GM23338 (cell line): ENCODE measurements around the gene EXOC4.

ENCODE experiments used
- CREB1 ChIP-seq: fragments of 250-450 bp; sonication (Bioruptor Pico); IDR thresholded peaks from 2 replicates; pipeline ENCODE4 v1.5.0; 2020; ENCODE audit warnings: low read depth, mild to moderate bottlenecking, moderate library complexity
- CTCF ChIP-seq, 2 experiments: fragments of 200-600 bp in 1 of 2; sonication (generic) in 1 of 2; conservative IDR thresholded peaks; 2 replicates each; pipeline versions ENCODE4 v1.5.1 to v1.6.1; 2016 to 2017; ENCODE audit warnings: antibody characterized with exemption in 2 of 2, low read depth in 2 of 2, mild to moderate bottlenecking in 2 of 2, moderate library complexity in 1 of 2
- EZH2 ChIP-seq: fragments of 200-600 bp; sonication (generic); IDR thresholded peaks from one replicate; pipeline ENCODE4 v1.8.0; 2017; ENCODE audit warnings: antibody characterized with exemption, mild to moderate bottlenecking, low read depth; ENCODE audit not compliant: unreplicated experiment
- EZH2phosphoT487 ChIP-seq: fragments of 200-600 bp; sonication (generic); IDR thresholded peaks from one replicate; pipeline ENCODE4 v1.8.1; 2018; ENCODE audit warnings: antibody characterized with exemption; ENCODE audit not compliant: unreplicated experiment
- JUNB ChIP-seq: IDR thresholded peaks from one replicate; pipeline ENCODE4 v1.6.1; 2016; ENCODE audit warnings: antibody characterized with exemption; ENCODE audit not compliant: unreplicated experiment
- POLR2AphosphoS5 ChIP-seq: IDR thresholded peaks from 2 replicates; pipeline ENCODE4 v1.6.1; 2016; ENCODE audit warnings: antibody characterized with exemption, low read depth
- ZNF114 ChIP-seq: fragments of 250-450 bp; sonication (Bioruptor Pico); IDR thresholded peaks from 2 replicates; pipeline ENCODE4 v1.5.0; 2020; ENCODE audit warnings: mild to moderate bottlenecking, moderate library complexity
- TF ChIP-seq, protein P1 (sequence below): IDR thresholded peaks from one replicate; pipeline ENCODE4 v1.6.1; 2018; ENCODE audit warnings: antibody characterized with exemption; ENCODE audit not compliant: unreplicated experiment
- TF ChIP-seq, protein P2 (sequence below): IDR thresholded peaks from 2 replicates; pipeline ENCODE4 v1.6.1; 2016; ENCODE audit warnings: antibody characterized with exemption
- TF ChIP-seq, protein P3 (sequence below): fragments of 250-450 bp; sonication (Bioruptor Pico); IDR thresholded peaks from 2 replicates; pipeline ENCODE4 v1.5.0; 2020; ENCODE audit warnings: mild to moderate bottlenecking, moderate library complexity

DNA sequence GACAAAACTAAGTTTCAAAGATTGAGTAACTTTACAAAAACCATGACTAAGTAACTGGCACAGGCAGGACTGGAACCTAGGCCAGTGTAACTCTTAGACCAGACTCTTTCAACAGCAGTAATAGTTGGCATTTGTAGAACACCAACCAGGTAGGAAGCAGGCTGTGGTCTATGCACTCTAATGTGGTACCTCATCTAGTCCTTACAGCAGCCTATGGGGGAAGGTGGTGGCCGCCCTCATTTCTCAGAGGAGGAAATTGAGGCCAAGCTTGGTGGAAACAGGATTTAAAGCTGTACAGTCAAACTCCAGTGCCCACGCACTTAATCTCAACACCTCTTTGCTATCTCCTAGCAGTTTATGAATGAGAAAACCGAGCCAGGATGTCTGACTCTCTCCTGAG is 708.8 kb downstream of the EXOC4 start:
- no peak for TF ChIP-seq POLR2AphosphoS5
- no peak for TF ChIP-seq CTCF (conservative IDR thresholded peaks at IDR 0.05; ENCODE audit: low read depth in 2 of 2)
- TF ChIP-seq, protein P1, sequence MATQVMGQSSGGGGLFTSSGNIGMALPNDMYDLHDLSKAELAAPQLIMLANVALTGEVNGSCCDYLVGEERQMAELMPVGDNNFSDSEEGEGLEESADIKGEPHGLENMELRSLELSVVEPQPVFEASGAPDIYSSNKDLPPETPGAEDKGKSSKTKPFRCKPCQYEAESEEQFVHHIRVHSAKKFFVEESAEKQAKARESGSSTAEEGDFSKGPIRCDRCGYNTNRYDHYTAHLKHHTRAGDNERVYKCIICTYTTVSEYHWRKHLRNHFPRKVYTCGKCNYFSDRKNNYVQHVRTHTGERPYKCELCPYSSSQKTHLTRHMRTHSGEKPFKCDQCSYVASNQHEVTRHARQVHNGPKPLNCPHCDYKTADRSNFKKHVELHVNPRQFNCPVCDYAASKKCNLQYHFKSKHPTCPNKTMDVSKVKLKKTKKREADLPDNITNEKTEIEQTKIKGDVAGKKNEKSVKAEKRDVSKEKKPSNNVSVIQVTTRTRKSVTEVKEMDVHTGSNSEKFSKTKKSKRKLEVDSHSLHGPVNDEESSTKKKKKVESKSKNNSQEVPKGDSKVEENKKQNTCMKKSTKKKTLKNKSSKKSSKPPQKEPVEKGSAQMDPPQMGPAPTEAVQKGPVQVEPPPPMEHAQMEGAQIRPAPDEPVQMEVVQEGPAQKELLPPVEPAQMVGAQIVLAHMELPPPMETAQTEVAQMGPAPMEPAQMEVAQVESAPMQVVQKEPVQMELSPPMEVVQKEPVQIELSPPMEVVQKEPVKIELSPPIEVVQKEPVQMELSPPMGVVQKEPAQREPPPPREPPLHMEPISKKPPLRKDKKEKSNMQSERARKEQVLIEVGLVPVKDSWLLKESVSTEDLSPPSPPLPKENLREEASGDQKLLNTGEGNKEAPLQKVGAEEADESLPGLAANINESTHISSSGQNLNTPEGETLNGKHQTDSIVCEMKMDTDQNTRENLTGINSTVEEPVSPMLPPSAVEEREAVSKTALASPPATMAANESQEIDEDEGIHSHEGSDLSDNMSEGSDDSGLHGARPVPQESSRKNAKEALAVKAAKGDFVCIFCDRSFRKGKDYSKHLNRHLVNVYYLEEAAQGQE, result no peak
- no peak for TF ChIP-seq EZH2
- TF ChIP-seq, protein P2, sequence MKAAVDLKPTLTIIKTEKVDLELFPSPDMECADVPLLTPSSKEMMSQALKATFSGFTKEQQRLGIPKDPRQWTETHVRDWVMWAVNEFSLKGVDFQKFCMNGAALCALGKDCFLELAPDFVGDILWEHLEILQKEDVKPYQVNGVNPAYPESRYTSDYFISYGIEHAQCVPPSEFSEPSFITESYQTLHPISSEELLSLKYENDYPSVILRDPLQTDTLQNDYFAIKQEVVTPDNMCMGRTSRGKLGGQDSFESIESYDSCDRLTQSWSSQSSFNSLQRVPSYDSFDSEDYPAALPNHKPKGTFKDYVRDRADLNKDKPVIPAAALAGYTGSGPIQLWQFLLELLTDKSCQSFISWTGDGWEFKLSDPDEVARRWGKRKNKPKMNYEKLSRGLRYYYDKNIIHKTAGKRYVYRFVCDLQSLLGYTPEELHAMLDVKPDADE, result no peak
- TF ChIP-seq JUNB, result no peak
- no peak for TF ChIP-seq EZH2phosphoT487
- no peak for TF ChIP-seq CREB1 (CRISPR knock-in tag)
- no peak for TF ChIP-seq ZNF114 (CRISPR knock-in tag)
- TF ChIP-seq, protein P3, sequence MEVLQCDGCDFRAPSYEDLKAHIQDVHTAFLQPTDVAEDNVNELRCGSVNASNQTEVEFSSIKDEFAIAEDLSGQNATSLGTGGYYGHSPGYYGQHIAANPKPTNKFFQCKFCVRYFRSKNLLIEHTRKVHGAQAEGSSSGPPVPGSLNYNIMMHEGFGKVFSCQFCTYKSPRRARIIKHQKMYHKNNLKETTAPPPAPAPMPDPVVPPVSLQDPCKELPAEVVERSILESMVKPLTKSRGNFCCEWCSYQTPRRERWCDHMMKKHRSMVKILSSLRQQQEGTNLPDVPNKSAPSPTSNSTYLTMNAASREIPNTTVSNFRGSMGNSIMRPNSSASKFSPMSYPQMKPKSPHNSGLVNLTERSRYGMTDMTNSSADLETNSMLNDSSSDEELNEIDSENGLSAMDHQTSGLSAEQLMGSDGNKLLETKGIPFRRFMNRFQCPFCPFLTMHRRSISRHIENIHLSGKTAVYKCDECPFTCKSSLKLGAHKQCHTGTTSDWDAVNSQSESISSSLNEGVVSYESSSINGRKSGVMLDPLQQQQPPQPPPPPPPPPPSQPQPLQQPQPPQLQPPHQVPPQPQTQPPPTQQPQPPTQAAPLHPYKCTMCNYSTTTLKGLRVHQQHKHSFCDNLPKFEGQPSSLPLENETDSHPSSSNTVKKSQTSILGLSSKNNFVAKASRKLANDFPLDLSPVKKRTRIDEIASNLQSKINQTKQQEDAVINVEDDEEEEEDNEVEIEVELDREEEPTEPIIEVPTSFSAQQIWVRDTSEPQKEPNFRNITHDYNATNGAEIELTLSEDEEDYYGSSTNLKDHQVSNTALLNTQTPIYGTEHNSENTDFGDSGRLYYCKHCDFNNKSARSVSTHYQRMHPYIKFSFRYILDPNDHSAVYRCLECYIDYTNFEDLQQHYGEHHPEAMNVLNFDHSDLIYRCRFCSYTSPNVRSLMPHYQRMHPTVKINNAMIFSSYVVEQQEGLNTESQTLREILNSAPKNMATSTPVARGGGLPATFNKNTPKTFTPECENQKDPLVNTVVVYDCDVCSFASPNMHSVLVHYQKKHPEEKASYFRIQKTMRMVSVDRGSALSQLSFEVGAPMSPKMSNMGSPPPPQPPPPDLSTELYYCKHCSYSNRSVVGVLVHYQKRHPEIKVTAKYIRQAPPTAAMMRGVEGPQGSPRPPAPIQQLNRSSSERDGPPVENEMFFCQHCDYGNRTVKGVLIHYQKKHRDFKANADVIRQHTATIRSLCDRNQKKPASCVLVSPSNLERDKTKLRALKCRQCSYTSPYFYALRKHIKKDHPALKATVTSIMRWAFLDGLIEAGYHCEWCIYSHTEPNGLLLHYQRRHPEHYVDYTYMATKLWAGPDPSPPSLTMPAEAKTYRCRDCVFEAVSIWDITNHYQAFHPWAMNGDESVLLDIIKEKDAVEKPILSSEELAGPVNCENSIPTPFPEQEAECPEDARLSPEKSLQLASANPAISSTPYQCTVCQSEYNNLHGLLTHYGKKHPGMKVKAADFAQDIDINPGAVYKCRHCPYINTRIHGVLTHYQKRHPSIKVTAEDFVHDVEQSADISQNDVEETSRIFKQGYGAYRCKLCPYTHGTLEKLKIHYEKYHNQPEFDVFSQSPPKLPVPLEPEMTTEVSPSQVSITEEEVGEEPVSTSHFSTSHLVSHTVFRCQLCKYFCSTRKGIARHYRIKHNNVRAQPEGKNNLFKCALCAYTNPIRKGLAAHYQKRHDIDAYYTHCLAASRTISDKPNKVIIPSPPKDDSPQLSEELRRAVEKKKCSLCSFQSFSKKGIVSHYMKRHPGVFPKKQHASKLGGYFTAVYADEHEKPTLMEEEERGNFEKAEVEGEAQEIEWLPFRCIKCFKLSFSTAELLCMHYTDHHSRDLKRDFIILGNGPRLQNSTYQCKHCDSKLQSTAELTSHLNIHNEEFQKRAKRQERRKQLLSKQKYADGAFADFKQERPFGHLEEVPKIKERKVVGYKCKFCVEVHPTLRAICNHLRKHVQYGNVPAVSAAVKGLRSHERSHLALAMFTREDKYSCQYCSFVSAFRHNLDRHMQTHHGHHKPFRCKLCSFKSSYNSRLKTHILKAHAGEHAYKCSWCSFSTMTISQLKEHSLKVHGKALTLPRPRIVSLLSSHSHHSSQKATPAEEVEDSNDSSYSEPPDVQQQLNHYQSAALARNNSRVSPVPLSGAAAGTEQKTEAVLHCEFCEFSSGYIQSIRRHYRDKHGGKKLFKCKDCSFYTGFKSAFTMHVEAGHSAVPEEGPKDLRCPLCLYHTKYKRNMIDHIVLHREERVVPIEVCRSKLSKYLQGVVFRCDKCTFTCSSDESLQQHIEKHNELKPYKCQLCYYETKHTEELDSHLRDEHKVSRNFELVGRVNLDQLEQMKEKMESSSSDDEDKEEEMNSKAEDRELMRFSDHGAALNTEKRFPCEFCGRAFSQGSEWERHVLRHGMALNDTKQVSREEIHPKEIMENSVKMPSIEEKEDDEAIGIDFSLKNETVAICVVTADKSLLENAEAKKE (CRISPR knock-in tag), result no peak
